ENCODE results near the gene FAM185A. TPM values are rescaled to one million over a fixed set of nuclear protein-coding genes. Genes with fewer than 3 reads are reported as not detected.
"Not testable (repeated sequence)": the region's sequence is repeated elsewhere in the genome, so short reads cannot be mapped to it uniquely, and the experiment has no call there.

FAM185A gene
- total RNA-seq = 10 to 100 TPM in 1 of 2 experiments, 1 to 10 TPM in 1; 9.4 to 10.5 TPM

DNA sequence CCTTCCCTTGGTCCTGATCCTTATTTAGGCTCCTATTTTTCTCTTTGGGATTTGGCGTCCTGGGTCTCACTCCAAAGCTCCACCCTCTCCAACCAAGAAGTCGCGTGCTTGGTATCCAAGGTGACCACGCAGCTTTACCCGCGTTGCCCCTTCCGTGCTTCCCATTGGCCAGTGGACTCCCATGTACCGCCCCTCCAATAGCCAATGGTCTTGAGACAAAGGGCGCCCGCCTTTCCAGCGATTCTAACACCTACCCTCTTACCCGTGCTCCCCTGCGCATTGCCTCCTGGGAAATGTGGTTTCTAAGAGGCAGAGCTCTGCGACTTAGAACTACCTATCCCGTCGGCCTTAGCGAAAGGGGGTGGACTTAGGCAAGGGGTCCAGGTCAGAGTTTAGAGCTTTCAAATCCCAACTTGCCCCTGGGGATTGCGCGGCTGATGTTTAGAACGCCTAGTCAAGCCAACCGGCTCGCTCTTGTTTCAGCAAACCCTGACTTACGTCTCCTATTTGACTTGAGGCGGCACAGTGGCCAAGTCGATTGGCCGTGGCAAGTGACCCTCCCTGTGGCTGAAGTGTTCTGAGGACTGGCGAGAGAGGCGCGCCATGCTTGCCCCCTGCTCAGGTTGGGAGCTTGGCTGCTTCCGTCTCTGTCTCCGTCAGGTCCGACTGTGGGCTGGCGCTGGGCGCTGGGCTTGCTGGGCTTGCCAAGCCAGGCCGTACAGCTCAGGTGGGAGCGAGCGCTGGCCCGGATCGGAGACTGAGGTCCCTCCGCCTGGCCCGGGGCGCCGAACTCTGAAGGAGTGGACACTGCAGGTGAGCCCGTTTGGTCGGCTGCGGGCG, at the start of gene FAM185A:
Gene FAM185A, plus strand, starts transcription at position 395 of the 840 bp plus-strand sequence. Its CDS starts 209 bp downstream, at position 604.
- not testable (repeated sequence) for H3K36me3 Mint-ChIP-seq (ENCODE audit: low read depth); H3K9me3 Mint-ChIP-seq (ENCODE audit: insufficient read depth); H3K27me3 Mint-ChIP-seq (ENCODE audit: low read depth)
- ATAC-seq (peak; percentile 99), DNase-seq (peak; percentile 99)
- CTCF ChIA-PET = interaction anchor here (0.8 to 1.4 kb wide), 5 partner anchors 35 to 327 kb away, joined by 3 to 8 read pairs (median 6); partner anchors contain the start of gene ARMC10
- Mint-ChIP-seq H3K4me3 (peak within 1 kb of the TSS; percentile 84), H3K27ac (peak within 1 kb of the TSS; percentile 81), H3K4me1 (ENCODE audit: low read depth) (peaks cover 21% of the 10 kb centered on the region)
- POLR2A ChIA-PET = interaction anchor here (1.2 kb wide), 1 partner anchor 327 kb away, joined by 9 read pairs; the partner anchor contains the start of genes ARMC10 and FBXL13

DNA sequence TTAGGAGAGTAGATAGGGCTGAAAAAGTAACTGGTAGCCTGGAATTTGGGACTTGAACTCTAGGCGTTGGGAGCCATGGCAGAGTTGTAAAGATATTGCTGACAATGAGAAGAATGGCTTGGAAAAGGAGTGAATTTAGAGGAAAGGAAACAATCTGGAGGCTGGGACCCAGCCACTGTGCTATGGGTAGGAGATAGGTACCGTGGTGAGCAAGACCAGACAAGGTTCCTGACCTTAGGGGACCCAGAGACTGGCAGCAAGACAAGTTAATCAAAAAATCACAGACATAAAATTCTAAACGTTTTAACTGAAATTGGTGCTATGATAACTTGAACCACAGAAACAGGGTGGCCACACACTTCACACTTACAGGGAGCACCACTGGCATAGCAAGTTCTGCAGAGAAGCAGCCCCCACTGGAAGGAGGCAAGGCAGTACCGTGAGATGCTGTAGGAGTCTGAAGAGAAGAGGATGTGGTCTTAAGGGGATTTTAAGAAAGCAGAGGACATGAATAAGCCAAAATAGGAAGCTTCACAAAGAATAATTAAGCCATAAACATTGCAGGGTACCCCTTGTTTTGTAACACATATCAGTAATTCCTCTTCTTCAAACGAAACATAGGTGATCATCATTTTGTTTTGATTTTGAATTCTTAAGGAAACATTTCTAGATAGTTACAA, 35.6 kb upstream of the FAM185A start:
- Mint-ChIP-seq H3K4me1 (ENCODE audit: low read depth) (peaks cover 23% of the 10 kb centered on the region), H3K27ac (peak overlapping the region; percentile 88), H3K4me3 (peak overlapping the region; percentile 60)
- not testable (repeated sequence) for H3K9me3 Mint-ChIP-seq (ENCODE audit: insufficient read depth); H3K27me3 Mint-ChIP-seq (ENCODE audit: low read depth); H3K36me3 Mint-ChIP-seq (ENCODE audit: low read depth)
- peak; percentile 83 for ATAC-seq
- CTCF ChIA-PET = interaction anchor here (1.0 kb wide), 1 partner anchor 35 kb away, joined by 3 read pairs; no protein-coding TSS in a partner anchor
- peak; percentile 63 for DNase-seq
- POLR2A ChIA-PET = interaction anchor here (0.6 kb wide), 1 partner anchor 634 kb away, joined by 3 read pairs; no protein-coding TSS in a partner anchor

DNA sequence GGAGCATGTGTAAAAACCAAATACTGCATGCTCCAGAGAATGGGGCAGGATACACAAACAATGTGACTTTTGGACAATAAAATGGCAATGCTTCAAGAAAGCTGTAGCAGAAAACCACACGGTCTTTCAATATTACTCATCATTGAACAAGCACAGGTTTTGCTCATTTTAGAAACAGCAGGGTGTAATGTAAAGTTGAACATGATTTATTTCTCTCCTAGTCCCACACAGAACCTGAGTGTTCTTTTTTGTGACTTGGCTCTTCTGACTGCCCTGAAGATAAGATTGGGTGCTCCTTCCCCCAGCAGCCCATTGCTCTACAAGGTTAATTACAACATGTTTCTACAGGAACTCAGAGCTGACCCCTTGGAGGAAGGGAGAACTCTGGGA, 35.1 kb upstream of the FAM185A start:
- POLR2A ChIA-PET; H3K27me3 Mint-ChIP-seq (ENCODE audit: low read depth); H3K36me3 Mint-ChIP-seq (ENCODE audit: low read depth); DNase-seq; H3K9me3 Mint-ChIP-seq (ENCODE audit: insufficient read depth): not testable (repeated sequence)
- Mint-ChIP-seq H3K27ac (peak overlapping the region; percentile 88), H3K4me3 (peak overlapping the region; percentile 60), H3K4me1 (ENCODE audit: low read depth) (peaks cover 25% of the 10 kb centered on the region)
- CTCF ChIA-PET = interaction anchor here (1.0 kb wide), 1 partner anchor 35 kb away, joined by 3 read pairs; no protein-coding TSS in a partner anchor
- ATAC-seq = peak; percentile 80

DNA sequence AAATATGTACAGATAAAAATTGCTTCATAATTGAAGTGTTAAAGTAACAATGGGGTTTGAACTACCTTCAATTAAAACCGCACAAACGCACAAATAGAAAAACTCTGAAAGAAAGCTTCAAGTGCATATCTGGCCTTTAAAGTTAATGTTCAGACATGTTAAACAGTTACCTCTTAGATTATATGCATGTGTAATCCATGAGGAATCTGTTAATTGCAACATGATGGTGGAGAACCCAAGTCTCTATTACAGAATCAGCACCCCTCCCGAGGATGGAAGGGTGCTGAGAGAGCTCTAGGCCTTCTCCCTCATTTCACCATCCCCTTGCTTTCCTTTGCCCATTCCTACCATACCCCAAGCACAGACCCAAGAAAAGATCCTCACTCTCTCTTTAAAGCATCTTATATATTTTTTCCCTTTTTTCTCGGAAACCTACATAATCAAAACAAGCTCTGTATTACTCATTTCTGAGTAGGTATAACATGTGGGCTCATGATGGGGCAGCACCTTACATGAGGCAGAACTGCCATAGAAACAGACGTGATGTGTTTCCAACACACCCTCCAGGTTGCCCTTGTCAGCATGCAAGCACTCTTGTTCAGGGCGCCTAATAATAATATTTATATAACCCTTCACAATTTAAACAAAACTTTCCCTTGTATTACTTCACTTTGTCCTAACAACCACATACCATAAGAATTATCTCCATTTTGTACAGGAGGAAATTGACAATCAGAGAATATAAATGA, 33.9 kb upstream of the FAM185A start:
- POLR2A ChIA-PET; H3K4me3 Mint-ChIP-seq; H3K27ac Mint-ChIP-seq; CTCF ChIA-PET; H3K27me3 Mint-ChIP-seq (ENCODE audit: low read depth); ATAC-seq; H3K9me3 Mint-ChIP-seq (ENCODE audit: insufficient read depth); H3K36me3 Mint-ChIP-seq (ENCODE audit: low read depth); DNase-seq: not testable (repeated sequence)
- peaks cover 25% of the 10 kb centered on the region for H3K4me1 Mint-ChIP-seq (ENCODE audit: low read depth)

DNA sequence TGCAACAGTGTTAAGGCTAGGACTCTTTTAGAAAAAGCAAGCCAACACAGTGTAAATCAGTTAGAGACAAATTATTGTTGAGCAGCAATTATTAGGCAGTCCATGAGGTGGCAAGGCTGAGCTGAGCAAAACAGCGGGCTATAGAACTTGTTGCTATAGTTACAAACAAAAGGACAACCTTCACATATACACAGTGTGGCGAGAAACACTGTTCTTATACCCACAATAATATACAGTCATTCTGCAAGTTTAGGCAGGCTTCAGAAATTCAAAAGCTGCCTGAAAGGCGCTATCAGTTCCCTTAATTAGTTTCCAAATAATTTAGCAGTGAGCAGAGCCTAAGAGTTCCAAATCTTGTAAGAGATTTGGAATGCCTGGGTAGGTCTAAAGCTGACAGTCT, 33.1 kb upstream of the FAM185A start:
- H3K4me3 Mint-ChIP-seq; CTCF ChIA-PET; H3K27me3 Mint-ChIP-seq (ENCODE audit: low read depth); H3K27ac Mint-ChIP-seq; DNase-seq; POLR2A ChIA-PET; H3K9me3 Mint-ChIP-seq (ENCODE audit: insufficient read depth); H3K36me3 Mint-ChIP-seq (ENCODE audit: low read depth): not testable (repeated sequence)
- H3K4me1 Mint-ChIP-seq (ENCODE audit: low read depth) = peaks cover 25% of the 10 kb centered on the region
- peak; percentile 46 for ATAC-seq

DNA sequence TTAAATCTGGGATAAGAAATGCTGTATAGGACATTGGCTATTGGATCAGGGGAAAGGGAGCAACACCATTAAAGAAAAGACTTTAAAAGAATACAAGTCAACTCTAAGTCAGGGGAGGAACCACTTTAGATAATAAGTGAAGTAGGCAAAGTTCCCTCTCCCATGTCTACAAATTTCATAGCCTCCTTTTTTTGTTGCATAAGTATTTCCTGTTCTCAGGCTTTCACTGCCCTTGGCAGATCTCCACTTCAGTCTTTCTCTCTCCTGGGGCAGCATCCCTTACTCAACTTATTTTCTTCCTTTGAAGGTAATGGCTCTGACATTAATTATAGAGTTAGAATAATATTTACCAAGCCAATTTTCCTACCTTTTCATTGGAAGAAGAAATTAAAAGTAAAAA, 30.3 kb upstream of the FAM185A start:
- POLR2A ChIA-PET; DNase-seq; H3K4me3 Mint-ChIP-seq; H3K4me1 Mint-ChIP-seq (ENCODE audit: low read depth); H3K36me3 Mint-ChIP-seq (ENCODE audit: low read depth); H3K9me3 Mint-ChIP-seq (ENCODE audit: insufficient read depth); ATAC-seq; H3K27ac Mint-ChIP-seq; CTCF ChIA-PET: not testable (repeated sequence)
- H3K27me3 Mint-ChIP-seq (ENCODE audit: low read depth) = peaks cover 10% of the 10 kb centered on the region

DNA sequence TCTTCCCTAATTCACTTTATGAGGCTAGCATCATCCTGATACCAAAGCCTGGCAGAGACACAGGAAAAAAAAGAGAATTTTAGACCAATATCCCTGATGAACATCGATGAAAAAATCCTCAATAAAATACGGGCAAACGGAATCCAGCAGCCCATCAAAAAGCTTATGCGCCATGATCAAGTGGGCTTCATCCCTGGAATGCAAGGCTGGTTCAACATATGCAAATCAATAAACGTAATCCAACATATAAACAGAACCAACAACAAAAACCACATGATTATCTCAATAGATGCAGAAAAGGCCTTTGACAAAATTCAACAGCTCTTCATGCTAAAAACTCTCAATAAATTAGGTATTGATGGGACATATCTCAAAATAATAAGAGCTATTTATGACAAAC, 22.6 kb upstream of the FAM185A start:
- ATAC-seq; H3K4me1 Mint-ChIP-seq (ENCODE audit: low read depth); H3K36me3 Mint-ChIP-seq (ENCODE audit: low read depth); H3K9me3 Mint-ChIP-seq (ENCODE audit: insufficient read depth); H3K27ac Mint-ChIP-seq; H3K4me3 Mint-ChIP-seq; DNase-seq; CTCF ChIA-PET; POLR2A ChIA-PET: not testable (repeated sequence)
- peaks cover 17% of the 10 kb centered on the region for H3K27me3 Mint-ChIP-seq (ENCODE audit: low read depth)

DNA sequence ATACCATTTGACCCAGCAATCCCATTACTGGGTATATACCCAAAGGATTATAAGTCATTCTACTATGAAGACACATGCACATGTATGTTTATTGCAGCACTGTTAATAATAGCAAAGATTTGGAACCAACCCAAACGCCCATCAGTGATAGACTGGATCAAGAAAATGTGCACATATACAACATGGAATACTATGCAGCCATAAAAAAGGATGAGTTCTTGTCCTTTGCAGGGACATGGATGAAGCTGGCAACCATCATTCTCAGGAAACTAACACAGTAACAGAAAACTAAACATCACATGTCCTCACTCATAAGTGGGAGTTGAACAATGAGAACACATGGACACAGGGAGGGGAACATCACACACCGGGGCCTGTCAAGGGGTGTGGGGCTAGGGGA, 19.1 kb upstream of the FAM185A start:
- ATAC-seq; CTCF ChIA-PET; H3K27ac Mint-ChIP-seq; H3K36me3 Mint-ChIP-seq (ENCODE audit: low read depth); H3K4me1 Mint-ChIP-seq (ENCODE audit: low read depth); H3K4me3 Mint-ChIP-seq; DNase-seq; H3K27me3 Mint-ChIP-seq (ENCODE audit: low read depth); POLR2A ChIA-PET; H3K9me3 Mint-ChIP-seq (ENCODE audit: insufficient read depth): not testable (repeated sequence)

DNA sequence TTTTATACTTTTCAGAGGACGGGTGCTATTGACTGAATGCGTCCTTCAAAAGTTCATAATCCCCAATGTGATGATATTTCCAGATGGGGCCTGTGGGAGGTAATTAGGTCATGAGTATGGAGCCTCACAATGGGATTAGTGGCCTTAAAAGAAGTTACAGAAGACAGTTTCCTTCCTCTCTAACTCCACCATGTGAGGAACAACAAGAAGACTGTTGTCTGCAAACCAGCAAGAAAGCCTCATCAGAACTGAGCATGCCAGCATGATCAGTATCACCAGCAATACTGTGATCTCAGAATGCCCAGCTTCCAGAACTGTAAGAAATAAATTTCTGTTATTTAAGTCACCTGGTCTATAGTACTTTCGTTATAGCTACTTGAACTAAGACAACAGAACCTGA, 18.4 kb upstream of the FAM185A start:
- H3K36me3 Mint-ChIP-seq (ENCODE audit: low read depth); POLR2A ChIA-PET; H3K9me3 Mint-ChIP-seq (ENCODE audit: insufficient read depth); H3K27me3 Mint-ChIP-seq (ENCODE audit: low read depth); CTCF ChIA-PET; DNase-seq; H3K4me3 Mint-ChIP-seq; H3K4me1 Mint-ChIP-seq (ENCODE audit: low read depth); ATAC-seq; H3K27ac Mint-ChIP-seq: not testable (repeated sequence)

DNA sequence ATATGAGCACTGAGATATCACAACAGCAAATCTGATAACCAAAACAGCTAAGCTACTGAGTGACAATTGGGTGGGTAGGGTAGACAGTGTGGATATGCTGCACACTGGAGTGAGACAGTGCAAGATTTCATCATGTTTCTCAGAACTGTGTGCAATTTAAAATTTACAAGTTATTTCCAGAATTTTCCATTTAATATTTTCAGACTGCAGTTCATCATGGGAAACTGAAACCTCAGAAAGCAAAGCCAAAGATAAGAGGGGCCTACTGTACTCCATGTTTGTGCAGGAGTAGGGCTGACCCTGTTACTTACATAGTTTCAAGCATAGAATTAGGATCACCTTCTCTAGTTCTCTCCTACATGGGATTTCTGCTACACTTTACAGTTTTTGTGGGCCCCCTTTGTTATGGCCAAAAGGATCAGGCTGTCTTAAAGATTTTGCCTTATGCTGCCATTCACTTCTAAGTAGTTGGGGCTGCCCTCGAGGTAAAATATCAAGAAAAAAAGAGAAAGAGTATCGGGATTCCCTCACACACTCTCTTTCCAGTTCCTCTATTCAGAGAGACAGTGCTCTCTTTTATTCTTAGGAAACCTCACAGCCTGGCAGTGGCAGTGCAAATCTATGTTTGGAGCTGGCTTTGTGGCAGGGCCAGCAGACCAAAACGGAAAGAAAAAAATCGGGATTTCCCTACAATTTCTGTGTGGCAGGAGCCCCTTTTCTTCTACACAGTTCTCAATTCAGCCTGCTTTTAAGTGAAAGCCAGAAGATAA, 6.6 kb upstream of the FAM185A start:
- H3K27me3 Mint-ChIP-seq (ENCODE audit: low read depth); POLR2A ChIA-PET; H3K9me3 Mint-ChIP-seq (ENCODE audit: insufficient read depth); H3K4me3 Mint-ChIP-seq; CTCF ChIA-PET; DNase-seq; H3K27ac Mint-ChIP-seq; H3K36me3 Mint-ChIP-seq (ENCODE audit: low read depth): not testable (repeated sequence)
- peaks cover 12% of the 10 kb centered on the region for H3K4me1 Mint-ChIP-seq (ENCODE audit: low read depth)
- peak; percentile 53 for ATAC-seq

DNA sequence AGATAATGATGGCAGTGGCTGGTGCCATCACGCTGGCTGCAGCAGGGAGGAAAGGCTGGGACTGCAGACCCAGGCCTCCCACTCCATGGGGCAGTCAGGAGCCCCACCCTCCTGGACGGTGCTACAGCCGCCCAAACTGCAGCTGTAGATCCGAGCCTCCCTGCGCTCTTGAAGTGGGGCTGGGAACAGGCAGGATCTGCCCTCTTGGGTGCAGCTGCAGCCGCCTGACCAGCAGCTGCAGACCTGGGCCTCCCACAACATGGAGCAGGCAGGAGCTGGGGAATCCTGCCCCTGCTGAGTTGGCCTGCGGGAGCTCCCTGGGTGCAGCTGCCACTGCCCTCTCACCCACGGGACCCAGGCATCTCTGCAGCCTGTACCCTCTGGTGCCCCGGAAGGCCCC, 4.9 kb upstream of the FAM185A start:
- ATAC-seq; POLR2A ChIA-PET; H3K36me3 Mint-ChIP-seq (ENCODE audit: low read depth); H3K4me3 Mint-ChIP-seq; DNase-seq; CTCF ChIA-PET; H3K27me3 Mint-ChIP-seq (ENCODE audit: low read depth); H3K9me3 Mint-ChIP-seq (ENCODE audit: insufficient read depth); H3K27ac Mint-ChIP-seq: not testable (repeated sequence)
- H3K4me1 Mint-ChIP-seq (ENCODE audit: low read depth) = peaks cover 20% of the 10 kb centered on the region
